AG04449 (cell line): ENCODE measurements around the gene PIBF1.
A peak's percentile ranks its signal among the peaks of the same experiment; 100 is the strongest.

ENCODE experiments used
- CTCF ChIA-PET: fragments of 350-600 bp; formaldehyde crosslinking; extraction: SDS; loops from one replicate; lab custom pipeline; 2021; ENCODE audit warnings: antibody characterized with exemption; lab: Yijun Ruan, JAX
- POLR2A ChIA-PET: fragments of 400-600, 350-600 bp; formaldehyde crosslinking; extraction: SDS; loops from one replicate; lab custom pipeline; 2020; ENCODE audit warnings: antibody characterized with exemption, inconsistent platforms; lab: Yijun Ruan, JAX
- DNase-seq: peaks from one replicate; pipeline ENCODE4 v3.0.0-alpha.2; 2010; ENCODE audit warnings: low read depth, low spot score
- H3K4me3 ChIP-seq: 2 replicates; pipeline ENCODE4 v1.5.1; 2011; ENCODE audit warnings: low read depth, mild to moderate bottlenecking, control low read depth, low read length
- CTCF ChIP-seq: IDR thresholded peaks from one replicate; pipeline ENCODE4 v1.5.1; 2011; ENCODE audit warnings: mild to moderate bottlenecking, moderate library complexity, low read length, control low read depth, inconsistent platforms; ENCODE audit not compliant: insufficient read depth; ENCODE audit errors: missing control alignments

PIBF1 gene

GRCh38 chr13:73058736-73059459 lies 277.0 kb downstream of the PIBF1 start, which contains the start of gene KLF5:
Gene KLF5 (plus strand): TSS chr13:73059005. CDS start chr13:73059328, 323 bp downstream.
- ChIA-PET POLR2A (interaction anchor here (0.6 to 1.2 kb wide), 5 partner anchors 14 to 889 kb away, joined by 3 to 5 read pairs (median 3); no protein-coding TSS in a partner anchor), CTCF (interaction anchor here (1.0 to 2.1 kb wide), 11 partner anchors 8 to 652 kb away, joined by 3 to 8 read pairs (median 3); no protein-coding TSS in a partner anchor)
- TF ChIP-seq CTCF = no peak
- DNase-seq = peak; percentile 44
- H3K4me3 ChIP-seq = peak within 1 kb of the TSS; percentile 76

- ChIA-PET POLR2A (interaction anchor here (0.6 kb wide), 1 partner anchor 172 kb away, joined by 3 read pairs; no protein-coding TSS in a partner anchor), CTCF (interaction anchor here (1.0 to 2.1 kb wide), 8 partner anchors 9 to 651 kb away, joined by 3 to 8 read pairs (median 4); no protein-coding TSS in a partner anchor)
- TF ChIP-seq CTCF = peak; percentile 32
- no peak for DNase-seq
- peak overlapping the region; percentile 76 for H3K4me3 ChIP-seq
These were observed 277.7 kb downstream of the PIBF1 start for GRCh38 chr13:73059460-73060250.

- no peak for TF ChIP-seq CTCF
- ChIA-PET CTCF (interaction anchor here (0.8 to 2.1 kb wide), 3 partner anchors 9 to 356 kb away, joined by 3 to 8 read pairs (median 3); no protein-coding TSS in a partner anchor), POLR2A (interaction anchor here (0.7 to 1.1 kb wide), 2 partner anchors 108 to 155 kb away, joined by 3 read pairs; no protein-coding TSS in a partner anchor)
- DNase-seq = peak; percentile 17
- H3K4me3 ChIP-seq = peak overlapping the region; percentile 76
These were observed 278.6 kb downstream of the PIBF1 start for GRCh38 chr13:73060251-73061160.

GRCh38 chr13:73061473-73061872 lies 279.5 kb downstream of the PIBF1 start:
- CTCF ChIA-PET = interaction anchor here (2.1 kb wide), 1 partner anchor 355 kb away, joined by 8 read pairs; no protein-coding TSS in a partner anchor
- POLR2A ChIA-PET = no interaction called here
- DNase-seq = no peak
- peak overlapping the region; percentile 38 for H3K4me3 ChIP-seq
- TF ChIP-seq CTCF = no peak

GRCh38 chr13:73061876-73062275 lies 279.9 kb downstream of the PIBF1 start:
- ChIA-PET CTCF (no interaction called here), POLR2A (no interaction called here)
- no peak for TF ChIP-seq CTCF
- H3K4me3 ChIP-seq = no peak overlapping the region
- DNase-seq = no peak
